GM12878 (cell line): ENCODE results near the gene ZNF154. TPM values are rescaled to one million over a fixed set of nuclear protein-coding genes. Genes with fewer than 3 reads are reported as not detected.

Source experiments
- ATAC-seq: fragments of 200-7000 bp; cut with Tn5 transposase; 3 replicates; pipeline ENCODE4 v1.9.1; 2020; ENCODE audit warnings: mild to moderate bottlenecking, moderate library complexity
- BruUV-seq: library from RNA; stranded (reverse); fragments of 400-500 nt; replicated peaks from 2 replicates; lab custom pipeline; 2021; lab: Mats Ljungman, UMichigan
- CTCF ChIA-PET: fragments of 300-600 bp; sonication (Branson Sonifier 250); formaldehyde crosslinking; extraction: SDS; loops from one replicate; lab custom pipeline; 2021; ENCODE audit warnings: inconsistent platforms; lab: Yijun Ruan, JAX
- POLR2A ChIA-PET: fragments of 350-600 bp; formaldehyde crosslinking; extraction: SDS; loops from one replicate; lab custom pipeline; 2021; ENCODE audit warnings: inconsistent platforms; lab: Charles Lee
- RAD21 ChIA-PET: fragments of 300-600 bp; sonication (Branson Sonifier 250); formaldehyde crosslinking; loops from one replicate; lab custom pipeline; 2023; ENCODE audit warnings: antibody characterized with exemption; ENCODE audit not compliant: unreplicated experiment; lab: Charles Lee
- SMC1A ChIA-PET: fragments of 300-600 bp; sonication (Branson Sonifier 250); formaldehyde crosslinking; loops from one replicate; lab custom pipeline; 2023; ENCODE audit not compliant: unreplicated experiment, uncharacterized antibody; lab: Charles Lee
- DNase-seq: peaks from one replicate; pipeline ENCODE4 v3.0.0-alpha.2; 2011; ENCODE audit warnings: low read depth, low spot score
- FAIRE-seq: peaks from 3 replicates; lab custom pipeline; 2011; peaks lifted over from hg19 to GRCh38; lab: Jason Lieb, UNC
- H2AFZ ChIP-seq: 2 replicates; pipeline ENCODE4 v1.6.0; 2011; ENCODE audit warnings: low read depth, low read length, control low read depth; ENCODE audit not compliant: control insufficient read depth
- H3K27ac ChIP-seq: 2 replicates; pipeline ENCODE4 v1.5.1; 2011; ENCODE audit warnings: control low read depth; ENCODE audit not compliant: control insufficient read depth, insufficient read depth
- H3K27me3 ChIP-seq, 2 experiments: replicated peaks in 1 of 2; 2 replicates each; pipeline versions ENCODE4 v1.6.0 to v1.6.1; 2011; ENCODE audit warnings: low read length in 1 of 2; ENCODE audit not compliant: control insufficient read depth in 2 of 2, insufficient read depth in 2 of 2
- H3K36me3 ChIP-seq, 2 experiments: 2 replicates each; pipeline ENCODE4 v1.5.1; 2011; ENCODE audit warnings: low read length in 1 of 2; ENCODE audit not compliant: control insufficient read depth in 2 of 2, insufficient read depth in 2 of 2
- H3K4me1 ChIP-seq: 2 replicates; pipeline ENCODE4 v1.6.1; 2011; ENCODE audit warnings: mild to moderate bottlenecking, low read length, moderate library complexity, mixed read lengths; ENCODE audit not compliant: control insufficient read depth, insufficient read depth
- H3K4me2 ChIP-seq: 2 replicates; pipeline ENCODE4 v1.6.0; 2011; ENCODE audit warnings: control low read depth; ENCODE audit not compliant: control insufficient read depth, insufficient read depth
- H3K4me3 ChIP-seq: fragments of 200-600 bp; sonication (generic); 2 replicates; pipeline ENCODE4 v1.5.1; 2016
- H3K79me2 ChIP-seq: 2 replicates; pipeline ENCODE4 v1.6.0; 2011; ENCODE audit warnings: low read length; ENCODE audit not compliant: control insufficient read depth, insufficient read depth
- H3K9ac ChIP-seq: 2 replicates; pipeline ENCODE4 v1.8.0; 2011; ENCODE audit warnings: low read length, control low read depth, mixed read lengths; ENCODE audit not compliant: control insufficient read depth, insufficient read depth
- H3K9me3 ChIP-seq: replicated peaks from 3 replicates; pipeline ENCODE4 v1.5.1; 2011; ENCODE audit warnings: mild to moderate bottlenecking, low read length; ENCODE audit not compliant: control insufficient read depth, insufficient read depth
- H4K20me1 ChIP-seq: 2 replicates; pipeline ENCODE4 v1.6.0; 2011; ENCODE audit not compliant: control insufficient read depth, insufficient read depth
- ATF2 ChIP-seq: IDR thresholded peaks from 2 replicates; pipeline ENCODE4 v1.6.1; 2012; ENCODE audit warnings: low read length, inconsistent platforms
- BCL11A ChIP-seq: IDR thresholded peaks from 2 replicates; pipeline ENCODE4 v1.6.1; 2011; ENCODE audit warnings: low read depth, low read length
- GABPA ChIP-seq: IDR thresholded peaks from 2 replicates; pipeline ENCODE4 v1.6.1; 2014; ENCODE audit warnings: antibody characterized with exemption, low read depth, mild to moderate bottlenecking, inconsistent platforms
- HCFC1 ChIP-seq: fragments of 150-350 bp; IDR thresholded peaks from 2 replicates; pipeline ENCODE4 v1.6.1; 2014; ENCODE audit warnings: low read length
- IKZF2 ChIP-seq, 2 experiments: fragments of 450-650 bp; IDR thresholded peaks; 2 replicates each; pipeline ENCODE4 v1.6.1; 2017; ENCODE audit warnings: mild to moderate bottlenecking in 2 of 2, moderate library complexity in 2 of 2
- MTA3 ChIP-seq: IDR thresholded peaks from 2 replicates; pipeline ENCODE4 v1.6.1; 2012; ENCODE audit warnings: low read length, inconsistent platforms, borderline replicate concordance
- PRDM15 ChIP-seq: fragments of 450-650 bp; formaldehyde crosslinking; IDR thresholded peaks from 2 replicates; pipeline ENCODE4 v1.4.0; 2020; ENCODE audit warnings: mild to moderate bottlenecking, moderate library complexity
- RAD21 ChIP-seq: IDR thresholded peaks from 2 replicates; pipeline ENCODE4 v1.6.1; 2011; ENCODE audit warnings: mild to moderate bottlenecking, low read depth, low read length, moderate library complexity; ENCODE audit not compliant: insufficient read depth
- RFX5 ChIP-seq: IDR thresholded peaks from 2 replicates; pipeline ENCODE4 v1.6.1; 2011; ENCODE audit warnings: low read depth, low read length, improper control_type of control experiment
- SMAD1 ChIP-seq: fragments of 450-650 bp; IDR thresholded peaks from 2 replicates; pipeline ENCODE4 v1.6.1; 2018; ENCODE audit warnings: mild to moderate bottlenecking, low read depth; ENCODE audit not compliant: partially characterized antibody
- SREBF1 ChIP-seq: IDR thresholded peaks from 2 replicates; pipeline ENCODE4 v1.6.1; 2012; ENCODE audit warnings: mild to moderate bottlenecking, low read length
- SREBF2 ChIP-seq: IDR thresholded peaks from 2 replicates; pipeline ENCODE4 v1.6.1; 2012; ENCODE audit warnings: mild to moderate bottlenecking, low read length
- SUPT20H ChIP-seq: IDR thresholded peaks from 2 replicates; pipeline ENCODE4 v1.6.1; 2011; ENCODE audit warnings: low read depth, mild to moderate bottlenecking, low read length, moderate library complexity, borderline replicate concordance; ENCODE audit not compliant: control insufficient read depth
- TCF12 ChIP-seq: IDR thresholded peaks from 2 replicates; pipeline ENCODE4 v1.6.1; 2011; ENCODE audit warnings: low read depth, mild to moderate bottlenecking, low read length
- YBX1 ChIP-seq: fragments of 450-650 bp; IDR thresholded peaks from 2 replicates; pipeline ENCODE4 v1.6.1; 2016; ENCODE audit warnings: antibody characterized with exemption
- WGBS: methylation state at CpG from one replicate; pipeline ENCODE4 v1.1.6; 2016; ENCODE audit warnings: low lambda C conversion rate; ENCODE audit not compliant: insufficient replicate concordance, insufficient coverage; ENCODE audit errors: missing lambda C conversion rate; 5-methylcytosine and 5-hydroxymethylcytosine counted together
- in situ Hi-C: fragments of 300-500 bp; cut with MboI; formaldehyde crosslinking; loops from 9 replicates; pipeline ENCODE4 v1.14.3; 2018; ENCODE audit warnings: mixed read lengths
- intact Hi-C: fragments of 100-400 bp; cut with micrococcal nuclease; formaldehyde crosslinking; loops from one replicate; pipeline ENCODE4 v1.14.2; 2022; ENCODE audit not compliant: unreplicated experiment
- polyA plus RNA-seq, 11 experiments: library from polyadenylated mRNA; depleted of rRNA in 4 of 11; unstranded in 6 of 11; stranded (reverse) in 5 of 11; fragments of >200 nt; fragmentation: Nextera tagmentation in 4 of 11; fragmentation: Illumina TruSeq in 1 of 11; extraction: Ambion mirVana in 4 of 11; extraction: Trizol in 1 of 11; gene quantifications; 1 replicate in 1 of 11; 2 replicates in 10 of 11; pipeline versions ENCODE4 v1.2.1 to v1.2.3, GENCODE V29; 2011 to 2016; ENCODE audit warnings: inconsistent platforms in 2 of 11, missing spikeins in 2 of 11, low read depth in 1 of 11
- total RNA-seq, 4 experiments: library from RNA; depleted of rRNA in 3 of 4; stranded (reverse); fragments of >200 nt in 3 of 4; fragmentation: Illumina TruSeq in 1 of 4; extraction: Trizol in 1 of 4; gene quantifications; 2 replicates each; pipeline versions ENCODE4 v1.2.1 to v1.2.3, GENCODE V29; 2013 to 2021
- TF ChIP-seq, protein P1 (sequence below): IDR thresholded peaks from 2 replicates; pipeline ENCODE4 v1.6.1; 2011; ENCODE audit warnings: borderline replicate concordance, low read depth, mild to moderate bottlenecking, moderate library complexity, low read length; ENCODE audit not compliant: insufficient read depth, poor library complexity, severe bottlenecking

The ZNF154 gene
- total and polyA plus RNA-seq, 10 of the 15 experiments (the other 5 are each of a cell fraction or from before 2014, with no cell fraction given), result 0.22 to 1.9 (median 1.1) TPM

GRCh38 chr19:57754091-57754673, 45.2 kb upstream of the ZNF154 start (continued):
- TF ChIP-seq ATF2 (no peak), HCFC1 (no peak)
- TF ChIP-seq, all 136 proteins: peak for 0

- in situ Hi-C loops, result no loop called here
- BruUV-seq, result no TSS peak
- H3K4me1 ChIP-seq, result no peaks in the 10 kb centered on the region
- no peak overlapping the region for H3K27ac ChIP-seq
- peaks cover 26% of the 10 kb centered on the region for H3K79me2 ChIP-seq
- H3K9me3 ChIP-seq, result peaks cover 45% of the 10 kb centered on the region
- peak overlapping the region; percentile 85 for H3K4me2 ChIP-seq
- no peak for FAIRE-seq
- TF ChIP-seq IKZF2 (IDR thresholded peaks at IDR 0.05), result no peak
- no peak for TF ChIP-seq MTA3
- TF ChIP-seq RAD21, result no peak
- no peak for TF ChIP-seq SREBF1
- no peak for TF ChIP-seq BCL11A
- TF ChIP-seq SREBF2, result no peak
- TF ChIP-seq GABPA, result no peak
- TF ChIP-seq TCF12, result no peak
- TF ChIP-seq SMAD1, result no peak
- no peak for TF ChIP-seq PRDM15 (CRISPR knock-in tag)
- no peak for TF ChIP-seq SUPT20H
- TF ChIP-seq, protein P1, sequence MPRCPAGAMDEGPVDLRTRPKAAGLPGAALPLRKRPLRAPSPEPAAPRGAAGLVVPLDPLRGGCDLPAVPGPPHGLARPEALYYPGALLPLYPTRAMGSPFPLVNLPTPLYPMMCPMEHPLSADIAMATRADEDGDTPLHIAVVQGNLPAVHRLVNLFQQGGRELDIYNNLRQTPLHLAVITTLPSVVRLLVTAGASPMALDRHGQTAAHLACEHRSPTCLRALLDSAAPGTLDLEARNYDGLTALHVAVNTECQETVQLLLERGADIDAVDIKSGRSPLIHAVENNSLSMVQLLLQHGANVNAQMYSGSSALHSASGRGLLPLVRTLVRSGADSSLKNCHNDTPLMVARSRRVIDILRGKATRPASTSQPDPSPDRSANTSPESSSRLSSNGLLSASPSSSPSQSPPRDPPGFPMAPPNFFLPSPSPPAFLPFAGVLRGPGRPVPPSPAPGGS, result no peak
- TF ChIP-seq YBX1, result no peak
- no peak for TF ChIP-seq RFX5
- H3K36me3 ChIP-seq, result peaks cover 10 to 39% of the 10 kb centered on the region in 2 experiments
- ChIA-PET CTCF (no interaction called here), POLR2A (interaction anchor here (0.9 kb wide), 1 partner anchor 73 kb away, joined by 3 read pairs; no protein-coding TSS in a partner anchor), RAD21 (no interaction called here), SMC1A (interaction anchor here (1.1 to 1.7 kb wide), 3 partner anchors 8 to 72 kb away, joined by 3 to 7 read pairs (median 5); no protein-coding TSS in a partner anchor)
- no peaks in the 10 kb centered on the region for H4K20me1 ChIP-seq
- ATAC-seq, result no peak
- no peak overlapping the region for H2AFZ ChIP-seq
- H3K9ac ChIP-seq, result no peak overlapping the region
- no peaks in the 10 kb centered on the region for H3K27me3 ChIP-seq
- intact Hi-C loops, result no loop called here
- DNase-seq, result no peak
- 80% methylated on average over 3 of the region's 3 CpGs for WGBS
- peak overlapping the region; percentile 96 for H3K4me3 ChIP-seq
Observed at GRCh38 chr19:57748029-57748428, 39.0 kb upstream of the ZNF154 start.
